Activated naive CD8-positive, alpha-beta T cell treated with anti-CD3 and anti-CD28 coated beads, Interleukin-2, amount 10 ng/mL, durations not matched to agents 7 days and 5 days (primary cell): ENCODE measurements around the gene EXOC6B. TPM values are rescaled to one million over a fixed set of nuclear protein-coding genes. Genes with fewer than 3 reads are reported as not detected.

ENCODE experiments used
- ATAC-seq: fragments of 150-1000 bp; cut with Tn5 transposase; one replicate; pipeline ENCODE4 v1.10.0; 2021; ENCODE audit warnings: low read depth, moderate library complexity
- POLR2A ChIA-PET: fragments of 350-600 bp; sonication (Branson Sonifier 250); formaldehyde crosslinking; loops from one replicate; lab custom pipeline; 2021; ENCODE audit warnings: antibody characterized with exemption; lab: Charles Lee
- DNase-seq: peaks from one replicate; pipeline ENCODE4 v3.0.0; 2021
- H3K27ac Mint-ChIP-seq: one replicate; pipeline ENCODE4 v1.8.0; 2022; ENCODE audit warnings: mild to moderate bottlenecking, mixed read lengths
- H3K27me3 Mint-ChIP-seq: one replicate; pipeline ENCODE4 v1.8.0; 2022; ENCODE audit warnings: mild to moderate bottlenecking, moderate library complexity, mixed read lengths
- H3K36me3 Mint-ChIP-seq: one replicate; pipeline ENCODE4 v1.8.0; 2021; ENCODE audit warnings: mild to moderate bottlenecking, mixed read lengths
- H3K4me1 Mint-ChIP-seq: one replicate; pipeline ENCODE4 v1.8.0; 2021; ENCODE audit warnings: mixed read lengths
- H3K4me3 Mint-ChIP-seq: one replicate; pipeline ENCODE4 v1.8.0; 2022; ENCODE audit warnings: mild to moderate bottlenecking, moderate library complexity, mixed read lengths
- H3K9me3 Mint-ChIP-seq: one replicate; pipeline ENCODE4 v1.8.0; 2021; ENCODE audit warnings: mixed read lengths
- total RNA-seq, 2 experiments: library from RNA; stranded (reverse); gene quantifications; one replicate each; pipeline ENCODE4 v1.2.3, GENCODE V29; 2021

EXOC6B gene
- total RNA-seq, 2 experiments from 2014 or later: 20.7 to 22.7 TPM

- H3K9me3 Mint-ChIP-seq: no peaks in the 10 kb centered on the region
- H3K4me3 Mint-ChIP-seq: no peak overlapping the region
- POLR2A ChIA-PET: no interaction called here
- DNase-seq (no peak), ATAC-seq (no peak)
- no peaks in the 10 kb centered on the region for H3K36me3 Mint-ChIP-seq
- H3K27me3 Mint-ChIP-seq: no peaks in the 10 kb centered on the region
- no peak overlapping the region for H3K27ac Mint-ChIP-seq
- H3K4me1 Mint-ChIP-seq: no peaks in the 10 kb centered on the region
Observed at GRCh38 chr2:72291059-72291458, 534.8 kb downstream of the EXOC6B start.

- no peak for DNase-seq
- Mint-ChIP-seq H3K9me3 (no peaks in the 10 kb centered on the region), H3K4me3 (no peak overlapping the region), H3K4me1 (no peaks in the 10 kb centered on the region), H3K27me3 (no peaks in the 10 kb centered on the region), H3K27ac (no peak overlapping the region), H3K36me3 (no peaks in the 10 kb centered on the region)
- ATAC-seq: no peak
- POLR2A ChIA-PET: no interaction called here
Observed at GRCh38 chr2:72289736-72290135, 536.1 kb downstream of the EXOC6B start.

GRCh38 chr2:72289283-72289682, 536.5 kb downstream of the EXOC6B start:
- ATAC-seq (no peak), DNase-seq (no peak)
- no peaks in the 10 kb centered on the region for H3K4me1 Mint-ChIP-seq

GRCh38 chr2:72278046-72278445, 547.8 kb downstream of the EXOC6B start:
- Mint-ChIP-seq H3K9me3 (peaks cover 2% of the 10 kb centered on the region), H3K27ac (no peak overlapping the region), H3K4me3 (no peak overlapping the region), H3K27me3 (no peaks in the 10 kb centered on the region), H3K4me1 (no peaks in the 10 kb centered on the region), H3K36me3 (no peaks in the 10 kb centered on the region)
- POLR2A ChIA-PET: no interaction called here
- no peak for DNase-seq
- ATAC-seq: no peak

More at GRCh38 chr2:72289283-72289682, 536.5 kb downstream of the EXOC6B start:
- POLR2A ChIA-PET: no interaction called here
- no peak overlapping the region for H3K4me3 Mint-ChIP-seq
- no peaks in the 10 kb centered on the region for H3K36me3 Mint-ChIP-seq
- H3K27me3 Mint-ChIP-seq: no peaks in the 10 kb centered on the region
- H3K27ac Mint-ChIP-seq: no peak overlapping the region
- H3K9me3 Mint-ChIP-seq: no peaks in the 10 kb centered on the region

GRCh38 chr2:72276876-72277275, 549.0 kb downstream of the EXOC6B start:
- H3K27ac Mint-ChIP-seq: no peak overlapping the region
- no peaks in the 10 kb centered on the region for H3K4me1 Mint-ChIP-seq
- no peak overlapping the region for H3K4me3 Mint-ChIP-seq
- H3K27me3 Mint-ChIP-seq: no peaks in the 10 kb centered on the region
- H3K36me3 Mint-ChIP-seq: no peaks in the 10 kb centered on the region
- POLR2A ChIA-PET: no interaction called here
- no peak for ATAC-seq
- H3K9me3 Mint-ChIP-seq: peaks cover 2% of the 10 kb centered on the region
- DNase-seq: no peak

GRCh38 chr2:72276356-72276755, 549.5 kb downstream of the EXOC6B start:
- Mint-ChIP-seq H3K4me3 (no peak overlapping the region), H3K9me3 (peaks cover 2% of the 10 kb centered on the region), H3K27me3 (no peaks in the 10 kb centered on the region), H3K27ac (no peak overlapping the region), H3K36me3 (no peaks in the 10 kb centered on the region), H3K4me1 (no peaks in the 10 kb centered on the region)
- ATAC-seq (no peak), DNase-seq (no peak)
- POLR2A ChIA-PET: no interaction called here

GRCh38 chr2:72275084-72275483, 550.7 kb downstream of the EXOC6B start:
- H3K4me1 Mint-ChIP-seq: no peaks in the 10 kb centered on the region
- no peak overlapping the region for H3K4me3 Mint-ChIP-seq
- no peak for DNase-seq
- H3K36me3 Mint-ChIP-seq: peaks cover 2% of the 10 kb centered on the region
- no peak overlapping the region for H3K27ac Mint-ChIP-seq
- POLR2A ChIA-PET: no interaction called here
- peaks cover 4% of the 10 kb centered on the region for H3K9me3 Mint-ChIP-seq
- no peaks in the 10 kb centered on the region for H3K27me3 Mint-ChIP-seq
- no peak for ATAC-seq

- no peak overlapping the region for H3K4me3 Mint-ChIP-seq
- H3K27ac Mint-ChIP-seq: no peak overlapping the region
- POLR2A ChIA-PET: no interaction called here
- H3K36me3 Mint-ChIP-seq: peaks cover 2% of the 10 kb centered on the region
- no peaks in the 10 kb centered on the region for H3K4me1 Mint-ChIP-seq
- DNase-seq (no peak), ATAC-seq (no peak)
- no peaks in the 10 kb centered on the region for H3K27me3 Mint-ChIP-seq
- peaks cover 4% of the 10 kb centered on the region for H3K9me3 Mint-ChIP-seq
Observed at GRCh38 chr2:72274380-72274797, 551.4 kb downstream of the EXOC6B start.

- Mint-ChIP-seq H3K27ac (no peak overlapping the region), H3K36me3 (peaks cover 2% of the 10 kb centered on the region)
- POLR2A ChIA-PET: no interaction called here
Observed at GRCh38 chr2:72273384-72273783, 552.4 kb downstream of the EXOC6B start.

GRCh38 chr2:72271766-72272641, 553.8 kb downstream of the EXOC6B start:
- Mint-ChIP-seq H3K4me1 (no peaks in the 10 kb centered on the region), H3K27ac (no peak overlapping the region), H3K4me3 (no peak overlapping the region), H3K27me3 (no peaks in the 10 kb centered on the region), H3K9me3 (peaks cover 5% of the 10 kb centered on the region), H3K36me3 (peaks cover 2% of the 10 kb centered on the region)
- DNase-seq (no peak), ATAC-seq (no peak)
- POLR2A ChIA-PET: no interaction called here

More at GRCh38 chr2:72273384-72273783, 552.4 kb downstream of the EXOC6B start:
- Mint-ChIP-seq H3K27me3 (no peaks in the 10 kb centered on the region), H3K4me1 (no peaks in the 10 kb centered on the region), H3K4me3 (no peak overlapping the region), H3K9me3 (peaks cover 3% of the 10 kb centered on the region)
- no peak for DNase-seq
- ATAC-seq: no peak

- POLR2A ChIA-PET: no interaction called here
- peaks cover 2% of the 10 kb centered on the region for H3K36me3 Mint-ChIP-seq
- DNase-seq (no peak), ATAC-seq (no peak)
- H3K4me3 Mint-ChIP-seq: no peak overlapping the region
- H3K4me1 Mint-ChIP-seq: no peaks in the 10 kb centered on the region
- no peak overlapping the region for H3K27ac Mint-ChIP-seq
- H3K27me3 Mint-ChIP-seq: no peaks in the 10 kb centered on the region
- H3K9me3 Mint-ChIP-seq: peaks cover 5% of the 10 kb centered on the region
Observed at GRCh38 chr2:72271276-72271614, 554.6 kb downstream of the EXOC6B start.

- Mint-ChIP-seq H3K4me1 (no peaks in the 10 kb centered on the region), H3K36me3 (peaks cover 2% of the 10 kb centered on the region), H3K9me3 (peaks cover 5% of the 10 kb centered on the region), H3K27me3 (no peaks in the 10 kb centered on the region), H3K27ac (no peak overlapping the region), H3K4me3 (no peak overlapping the region)
- no peak for ATAC-seq
- no peak for DNase-seq
- POLR2A ChIA-PET: no interaction called here
Observed at GRCh38 chr2:72270556-72271275, 555.1 kb downstream of the EXOC6B start.

- Mint-ChIP-seq H3K27me3 (no peaks in the 10 kb centered on the region), H3K27ac (no peak overlapping the region), H3K36me3 (no peaks in the 10 kb centered on the region), H3K4me1 (no peaks in the 10 kb centered on the region), H3K9me3 (peaks cover 6% of the 10 kb centered on the region), H3K4me3 (no peak overlapping the region)
- POLR2A ChIA-PET: no interaction called here
- ATAC-seq (no peak), DNase-seq (no peak)
Observed at GRCh38 chr2:72263776-72264060, 562.1 kb downstream of the EXOC6B start.
